Astrocyte of the cerebellum (primary cell): ENCODE measurements around the gene SMIM20.

Experiments
- DNase-seq: peaks from one replicate; pipeline ENCODE4 v3.0.0-alpha.2; 2011; ENCODE audit warnings: low read depth
- H3K4me3 ChIP-seq: 2 replicates; pipeline ENCODE4 v1.5.1; 2011; ENCODE audit warnings: mild to moderate bottlenecking, low read depth, low read length, moderate library complexity
- in situ Hi-C: cut with HindIII; loops from 2 replicates; pipeline ENCODE4 v1.10.0; 2017; ENCODE audit warnings: low sequenced_read_pairs
- TF ChIP-seq, protein P1 (sequence below): IDR thresholded peaks from 2 replicates; pipeline ENCODE4 v1.5.1; 2012; ENCODE audit warnings: low read length, low read depth, moderate library complexity, mild to moderate bottlenecking; ENCODE audit errors: missing control alignments

SMIM20 gene

DNA sequence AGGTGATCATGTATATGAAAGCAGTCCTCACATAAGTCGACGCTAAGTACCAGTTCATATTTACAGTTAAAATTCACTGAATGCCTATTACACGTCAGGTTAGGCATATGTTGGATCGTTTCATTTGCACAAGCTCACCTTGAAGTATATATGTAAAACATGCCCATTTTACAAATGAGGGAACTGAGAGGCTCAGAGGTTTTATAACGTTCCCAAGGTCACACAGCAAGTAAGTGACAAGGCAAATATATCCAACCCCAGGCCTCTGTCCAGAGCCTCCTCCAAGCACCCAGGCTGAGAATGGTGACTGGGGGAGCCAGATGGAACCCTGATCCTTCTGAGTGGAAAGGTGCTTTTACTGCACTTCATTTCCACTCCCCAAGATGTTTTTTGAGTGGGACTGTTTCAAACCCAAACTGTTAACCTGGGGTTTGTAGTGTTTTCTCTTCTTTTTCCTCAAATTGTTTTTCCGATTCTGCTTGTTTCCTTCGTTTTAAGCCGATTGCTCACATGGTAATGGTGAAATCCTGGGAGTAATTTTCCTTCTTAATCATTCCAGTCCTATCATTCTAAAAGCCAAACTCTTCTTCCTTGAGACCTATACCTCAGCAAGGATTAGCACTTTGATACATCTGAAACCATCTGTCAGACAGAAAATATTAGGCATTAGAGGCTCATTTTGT is 791 bp downstream of the SMIM20 start:
- in situ Hi-C loops: no loop called here
- H3K4me3 ChIP-seq: peak overlapping the region; percentile 62

DNA sequence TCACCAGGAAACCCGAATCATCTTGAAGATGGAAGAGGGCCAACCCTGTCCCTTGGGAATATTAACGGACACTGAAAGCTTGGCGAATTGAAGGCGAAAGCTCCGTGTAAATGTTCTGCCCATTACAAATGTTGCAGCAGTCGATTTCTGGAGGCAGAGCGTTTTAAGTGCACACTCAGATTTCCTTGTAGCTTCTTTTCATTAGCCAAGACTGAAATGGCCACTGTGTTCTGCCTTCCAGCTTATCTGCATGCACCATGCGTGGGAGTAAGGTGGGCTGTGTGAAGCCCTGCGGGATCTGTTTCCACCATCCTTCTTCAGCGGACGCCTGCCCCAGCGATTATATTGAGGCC is 1.3 kb downstream of the SMIM20 start:
- in situ Hi-C loops: no loop called here
- no peak overlapping the region for H3K4me3 ChIP-seq
- DNase-seq: no peak

More for the DNA sequence above, 791 bp downstream of the SMIM20 start:
- TF ChIP-seq, protein P1, sequence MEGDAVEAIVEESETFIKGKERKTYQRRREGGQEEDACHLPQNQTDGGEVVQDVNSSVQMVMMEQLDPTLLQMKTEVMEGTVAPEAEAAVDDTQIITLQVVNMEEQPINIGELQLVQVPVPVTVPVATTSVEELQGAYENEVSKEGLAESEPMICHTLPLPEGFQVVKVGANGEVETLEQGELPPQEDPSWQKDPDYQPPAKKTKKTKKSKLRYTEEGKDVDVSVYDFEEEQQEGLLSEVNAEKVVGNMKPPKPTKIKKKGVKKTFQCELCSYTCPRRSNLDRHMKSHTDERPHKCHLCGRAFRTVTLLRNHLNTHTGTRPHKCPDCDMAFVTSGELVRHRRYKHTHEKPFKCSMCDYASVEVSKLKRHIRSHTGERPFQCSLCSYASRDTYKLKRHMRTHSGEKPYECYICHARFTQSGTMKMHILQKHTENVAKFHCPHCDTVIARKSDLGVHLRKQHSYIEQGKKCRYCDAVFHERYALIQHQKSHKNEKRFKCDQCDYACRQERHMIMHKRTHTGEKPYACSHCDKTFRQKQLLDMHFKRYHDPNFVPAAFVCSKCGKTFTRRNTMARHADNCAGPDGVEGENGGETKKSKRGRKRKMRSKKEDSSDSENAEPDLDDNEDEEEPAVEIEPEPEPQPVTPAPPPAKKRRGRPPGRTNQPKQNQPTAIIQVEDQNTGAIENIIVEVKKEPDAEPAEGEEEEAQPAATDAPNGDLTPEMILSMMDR: no peak
- no peak for DNase-seq

DNA sequence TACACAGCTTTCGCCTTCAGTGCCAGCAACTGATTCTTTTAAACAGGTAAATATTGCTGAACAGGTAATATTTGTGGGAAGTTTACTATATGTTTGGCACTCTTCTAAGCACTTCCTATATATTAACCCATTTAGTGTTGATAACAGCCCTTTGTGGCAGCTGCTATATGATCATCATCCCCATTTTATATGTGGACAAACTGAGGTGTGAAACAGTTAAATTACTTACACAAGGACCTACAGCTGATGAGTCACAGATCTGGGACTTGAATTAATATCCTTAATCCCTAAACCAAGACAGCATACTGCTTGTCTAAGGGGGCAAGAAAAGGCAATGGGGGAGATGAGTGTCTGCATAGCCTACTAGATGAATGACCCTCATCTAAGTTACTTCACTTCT is 2.9 kb downstream of the SMIM20 start:
- in situ Hi-C loops: no loop called here
- H3K4me3 ChIP-seq: no peak overlapping the region

More for the DNA sequence above, 1.3 kb downstream of the SMIM20 start:
- TF ChIP-seq, protein P1: no peak

DNA sequence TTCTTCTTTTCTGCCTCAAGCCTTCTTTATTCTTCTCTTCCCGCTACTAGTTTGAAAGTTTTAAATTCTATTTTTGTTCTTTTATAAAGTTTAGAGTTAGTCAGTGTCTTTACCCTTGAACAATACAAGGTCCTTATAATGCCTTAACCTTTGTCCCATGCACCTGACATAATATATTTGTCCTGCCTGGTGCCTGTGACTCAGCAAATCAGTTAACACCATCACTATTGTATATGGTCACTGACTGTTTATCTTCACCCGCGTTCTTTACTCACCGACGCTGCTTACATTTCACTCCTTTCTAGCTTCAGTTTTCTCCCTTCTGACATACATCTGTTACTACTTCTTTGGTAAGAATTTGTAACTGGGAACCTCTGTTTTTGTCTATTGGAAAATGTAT is 5.7 kb downstream of the SMIM20 start:
- in situ Hi-C loops: no loop called here
- no peak overlapping the region for H3K4me3 ChIP-seq
- TF ChIP-seq, protein P1: no peak
- no peak for DNase-seq

More for the DNA sequence above, 2.9 kb downstream of the SMIM20 start:
- no peak for DNase-seq
- TF ChIP-seq, protein P1: no peak

DNA sequence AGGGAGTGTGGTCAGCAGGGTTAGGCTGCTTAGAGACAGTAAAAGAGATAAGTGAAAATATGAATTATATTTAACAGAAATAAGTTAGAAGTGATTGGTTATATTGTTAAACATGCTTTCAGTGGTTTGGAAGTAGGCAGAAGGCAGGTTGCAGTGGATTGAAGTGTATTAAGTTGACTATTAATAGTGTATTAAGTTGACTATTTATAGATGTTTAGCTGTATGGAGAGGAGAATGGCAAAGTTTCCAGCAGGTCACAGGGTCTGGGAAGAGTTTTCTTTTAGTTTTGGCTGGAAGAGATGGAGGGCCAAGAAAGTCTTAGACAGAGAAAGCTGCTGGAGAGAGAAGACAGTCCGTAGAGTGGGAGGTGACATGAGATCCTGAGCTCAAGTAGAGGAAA is 7.9 kb downstream of the SMIM20 start:
- TF ChIP-seq, protein P1: no peak
- DNase-seq: no peak
- no peak overlapping the region for H3K4me3 ChIP-seq
- in situ Hi-C loops: no loop called here

DNA sequence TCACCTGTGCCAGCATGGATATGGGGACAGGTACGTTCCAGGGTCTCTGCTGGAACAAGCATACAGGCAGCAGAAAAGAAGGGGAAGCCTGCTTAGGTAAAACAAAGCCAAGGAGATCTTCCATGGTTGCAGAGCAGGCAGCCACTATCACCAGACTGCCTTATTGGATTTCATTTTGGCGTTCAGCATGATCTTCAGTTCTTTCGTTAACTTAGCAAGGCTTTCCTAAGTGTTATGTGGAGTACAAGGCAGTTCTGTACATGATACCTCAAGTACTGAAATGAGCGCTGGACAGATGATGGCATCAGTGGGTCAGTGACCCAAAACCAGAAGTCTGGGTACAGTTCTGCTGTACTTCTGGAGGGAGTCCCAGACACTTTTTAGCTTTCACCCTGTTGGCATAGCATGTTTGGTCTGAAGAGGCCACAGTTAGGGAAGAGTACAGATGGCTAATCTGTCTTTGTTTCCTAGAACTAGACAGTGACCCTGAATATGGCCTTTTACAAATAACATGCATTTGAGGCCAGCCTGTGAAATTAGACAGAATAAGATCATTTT is 8.9 kb downstream of the SMIM20 start:
- TF ChIP-seq, protein P1: no peak
- no peak overlapping the region for H3K4me3 ChIP-seq
- no peak for DNase-seq
- in situ Hi-C loops: no loop called here
